Measurements from ENCODE around the gene SSBP3. TPM values are rescaled to one million over a fixed set of nuclear protein-coding genes. Genes with fewer than 3 reads are reported as not detected.
A peak's percentile ranks its signal among the peaks of the same experiment; 100 is the strongest.

Gene SSBP3
- total RNA-seq, 3 donors from 2014 or later (not counting 1 experiment from before 2014, with no cell fraction given) = 162 to 224 (median 164) TPM

GRCh38 chr1:54224233-54224632, 182.0 kb downstream of the SSBP3 start:
- no peaks in the 10 kb centered on the region for H3K27me3 Mint-ChIP-seq (ENCODE audit: low read depth in 2 of 2)
- Histone ChIP-seq H3K9me3 (ENCODE audit: control insufficient read depth, insufficient read depth, low read length) (no peaks in the 10 kb centered on the region), H3K4me3 (ENCODE audit: low read length) (no peak overlapping the region), H3K36me3 (ENCODE audit: control insufficient read depth, insufficient read depth, low read length) (peaks cover 13% of the 10 kb centered on the region), H3K27me3 (ENCODE audit: control insufficient read depth, insufficient read depth, low read length) (no peaks in the 10 kb centered on the region), H3K4me1 (ENCODE audit: control insufficient read depth, insufficient read depth, low read length) (peaks cover 8% of the 10 kb centered on the region), H3K27ac (ENCODE audit: low read length) (no peak overlapping the region)
- DNase-seq = no peak
- H3K9me3 Mint-ChIP-seq = no peaks in the 10 kb centered on the region
- TF ChIP-seq, protein P1, sequence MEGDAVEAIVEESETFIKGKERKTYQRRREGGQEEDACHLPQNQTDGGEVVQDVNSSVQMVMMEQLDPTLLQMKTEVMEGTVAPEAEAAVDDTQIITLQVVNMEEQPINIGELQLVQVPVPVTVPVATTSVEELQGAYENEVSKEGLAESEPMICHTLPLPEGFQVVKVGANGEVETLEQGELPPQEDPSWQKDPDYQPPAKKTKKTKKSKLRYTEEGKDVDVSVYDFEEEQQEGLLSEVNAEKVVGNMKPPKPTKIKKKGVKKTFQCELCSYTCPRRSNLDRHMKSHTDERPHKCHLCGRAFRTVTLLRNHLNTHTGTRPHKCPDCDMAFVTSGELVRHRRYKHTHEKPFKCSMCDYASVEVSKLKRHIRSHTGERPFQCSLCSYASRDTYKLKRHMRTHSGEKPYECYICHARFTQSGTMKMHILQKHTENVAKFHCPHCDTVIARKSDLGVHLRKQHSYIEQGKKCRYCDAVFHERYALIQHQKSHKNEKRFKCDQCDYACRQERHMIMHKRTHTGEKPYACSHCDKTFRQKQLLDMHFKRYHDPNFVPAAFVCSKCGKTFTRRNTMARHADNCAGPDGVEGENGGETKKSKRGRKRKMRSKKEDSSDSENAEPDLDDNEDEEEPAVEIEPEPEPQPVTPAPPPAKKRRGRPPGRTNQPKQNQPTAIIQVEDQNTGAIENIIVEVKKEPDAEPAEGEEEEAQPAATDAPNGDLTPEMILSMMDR (IDR thresholded peaks at IDR 0.05) = no peak
- H3K27ac Mint-ChIP-seq = peak overlapping the region; percentile 55 to 74
- H3K4me1 Mint-ChIP-seq = peaks cover 4 to 39% of the 10 kb centered on the region in 2 donors
- H3K36me3 Mint-ChIP-seq = no peaks in the 10 kb centered on the region
- ATAC-seq = no peak
- intact Hi-C loops (cut with micrococcal nuclease) = no loop called here
- 93% methylated on average over 6 of the region's 6 CpGs for WGBS (ENCODE audit: insufficient coverage)
- no peak overlapping the region for H3K4me3 Mint-ChIP-seq

GRCh38 chr1:54223441-54224202, 182.6 kb downstream of the SSBP3 start:
- H3K9me3 Mint-ChIP-seq = no peaks in the 10 kb centered on the region
- no peak for ATAC-seq
- WGBS (ENCODE audit: insufficient coverage) = 95% methylated on average over 16 of the region's 16 CpGs
- H3K4me3 Mint-ChIP-seq = no peak overlapping the region
- Histone ChIP-seq H3K27me3 (ENCODE audit: control insufficient read depth, insufficient read depth, low read length) (no peaks in the 10 kb centered on the region), H3K36me3 (ENCODE audit: control insufficient read depth, insufficient read depth, low read length) (peaks cover 15% of the 10 kb centered on the region), H3K4me3 (ENCODE audit: low read length) (no peak overlapping the region), H3K27ac (ENCODE audit: low read length) (no peak overlapping the region), H3K9me3 (ENCODE audit: control insufficient read depth, insufficient read depth, low read length) (no peaks in the 10 kb centered on the region), H3K4me1 (ENCODE audit: control insufficient read depth, insufficient read depth, low read length) (peaks cover 5% of the 10 kb centered on the region)
- TF ChIP-seq, protein P1 (IDR thresholded peaks at IDR 0.05) = no peak
- no peak for DNase-seq
- intact Hi-C loops (cut with micrococcal nuclease) = no loop called here
- peaks cover 0 to 38% of the 10 kb centered on the region in 2 donors for H3K4me1 Mint-ChIP-seq
- H3K27ac Mint-ChIP-seq = peak overlapping the region; percentile 55 to 74
- no peaks in the 10 kb centered on the region for H3K36me3 Mint-ChIP-seq
- H3K27me3 Mint-ChIP-seq (ENCODE audit: low read depth in 2 of 2) = no peaks in the 10 kb centered on the region

- no peak overlapping the region for H3K4me3 Mint-ChIP-seq
- no peak overlapping the region for H3K4me3 ChIP-seq (ENCODE audit: low read length)
- H3K27ac Mint-ChIP-seq = peak overlapping the region; percentile 22 to 55
- no peaks in the 10 kb centered on the region for H3K36me3 Mint-ChIP-seq
- no peaks in the 10 kb centered on the region for H3K9me3 Mint-ChIP-seq
- H3K36me3 ChIP-seq (ENCODE audit: control insufficient read depth, insufficient read depth, low read length) = peaks cover 20% of the 10 kb centered on the region
- H3K4me1 ChIP-seq (ENCODE audit: control insufficient read depth, insufficient read depth, low read length) = peaks cover 5% of the 10 kb centered on the region
- no peak for ATAC-seq
- H3K27me3 Mint-ChIP-seq (ENCODE audit: low read depth in 2 of 2) = no peaks in the 10 kb centered on the region
- TF ChIP-seq, protein P1 (IDR thresholded peaks at IDR 0.05) = no peak
- no peaks in the 10 kb centered on the region for H3K27me3 ChIP-seq (ENCODE audit: control insufficient read depth, insufficient read depth, low read length)
- intact Hi-C loops (cut with micrococcal nuclease) = no loop called here
- no peaks in the 10 kb centered on the region for H3K9me3 ChIP-seq (ENCODE audit: control insufficient read depth, insufficient read depth, low read length)
- H3K27ac ChIP-seq (ENCODE audit: low read length) = no peak overlapping the region
- peaks cover 0 to 38% of the 10 kb centered on the region in 2 donors for H3K4me1 Mint-ChIP-seq
- 80% methylated on average over 6 of the region's 6 CpGs for WGBS (ENCODE audit: insufficient coverage)
- no peak for DNase-seq
Observed at GRCh38 chr1:54222711-54223110, 183.5 kb downstream of the SSBP3 start.

Data from natural killer cell (primary cell).